Colon (tissue), 2 donors: ENCODE results near the gene ARAP3.
"Not testable (repeated sequence)": the region's sequence is repeated elsewhere in the genome, so short reads cannot be mapped to it uniquely, and the experiment has no call there.

Experiments
- FAIRE-seq: peaks from 2 replicates; lab custom pipeline; 2012; peaks lifted over from hg19 to GRCh38; lab: Jason Lieb, UNC
- donor health status: control.
- donor health status: control.

The ARAP3 gene

DNA sequence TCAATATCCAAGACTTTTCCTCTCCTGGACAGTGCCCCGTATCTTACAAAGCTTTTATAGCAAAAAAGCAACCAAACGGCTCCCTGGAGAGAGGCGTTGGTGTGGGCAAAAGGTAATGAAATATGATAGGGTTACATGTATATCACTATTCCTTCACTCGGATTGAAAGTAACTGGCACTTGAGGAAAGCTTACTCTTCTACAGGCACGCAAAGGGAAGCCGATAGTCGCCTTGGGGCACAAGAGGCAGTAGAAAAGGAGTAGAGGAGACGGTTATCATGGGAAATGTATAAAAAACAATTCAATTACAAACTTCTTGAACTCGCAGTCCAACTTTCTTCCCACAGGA is 64.4 kb downstream of the ARAP3 start:
- no peak for FAIRE-seq

DNA sequence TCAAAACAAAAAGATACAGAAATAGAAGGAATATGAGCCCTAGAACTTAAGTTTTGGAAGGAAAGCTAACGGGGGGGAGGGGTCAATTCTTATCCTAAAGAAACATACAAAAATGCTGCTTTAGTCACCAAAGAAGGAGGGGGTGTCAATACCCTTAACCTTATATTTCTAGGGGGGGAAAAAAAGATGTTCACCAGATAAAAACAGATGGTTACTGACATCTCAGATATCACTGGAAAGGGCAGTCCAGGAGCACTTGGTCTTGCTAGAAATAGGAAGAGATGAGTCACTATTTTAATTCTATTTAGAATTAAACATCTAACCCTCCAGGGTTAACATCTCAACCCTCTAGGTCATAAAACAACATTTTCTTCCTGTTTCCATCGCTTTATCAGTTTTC is 64.9 kb downstream of the ARAP3 start:
- FAIRE-seq: no peak

DNA sequence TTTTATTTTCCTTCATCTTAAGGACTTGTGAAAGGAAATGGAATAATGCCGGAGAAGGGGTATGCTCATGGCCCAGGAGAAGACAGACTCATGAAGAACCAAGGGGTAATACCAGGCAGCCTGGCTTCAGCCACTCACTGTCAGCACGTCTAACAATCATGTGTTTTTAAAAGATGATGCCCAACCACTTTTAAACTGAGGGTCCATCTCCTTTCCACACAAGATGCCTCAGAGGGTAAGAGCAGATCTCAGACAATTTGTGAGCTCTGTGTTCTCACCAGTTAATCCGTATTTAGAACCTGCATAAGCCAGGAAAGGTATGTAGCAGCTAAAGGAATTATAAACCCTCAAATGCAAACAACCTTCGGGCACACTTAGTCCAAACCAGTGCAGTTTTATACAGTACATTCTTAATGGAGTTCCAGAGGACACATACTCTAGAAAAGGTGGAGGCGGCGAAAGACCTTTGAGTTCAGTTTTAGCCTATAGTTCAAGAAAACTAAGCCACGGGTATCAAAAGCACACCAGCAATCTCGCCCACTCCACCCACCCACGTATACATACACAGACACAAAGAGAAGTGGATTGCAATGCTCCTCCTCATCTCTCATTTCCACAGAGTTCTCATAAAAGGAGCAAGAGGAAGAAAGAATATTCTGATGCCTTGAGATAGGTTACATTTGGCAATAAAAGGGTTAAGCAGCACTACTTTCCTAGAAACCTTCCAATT is 65.9 kb downstream of the ARAP3 start:
- no peak for FAIRE-seq

GRCh38 chr5:141613344-141613743 is 68.7 kb downstream of the ARAP3 start:
- FAIRE-seq: no peak

- FAIRE-seq: no peak
Measured at GRCh38 chr5:141611289-141611688, 70.7 kb downstream of the ARAP3 start.

DNA sequence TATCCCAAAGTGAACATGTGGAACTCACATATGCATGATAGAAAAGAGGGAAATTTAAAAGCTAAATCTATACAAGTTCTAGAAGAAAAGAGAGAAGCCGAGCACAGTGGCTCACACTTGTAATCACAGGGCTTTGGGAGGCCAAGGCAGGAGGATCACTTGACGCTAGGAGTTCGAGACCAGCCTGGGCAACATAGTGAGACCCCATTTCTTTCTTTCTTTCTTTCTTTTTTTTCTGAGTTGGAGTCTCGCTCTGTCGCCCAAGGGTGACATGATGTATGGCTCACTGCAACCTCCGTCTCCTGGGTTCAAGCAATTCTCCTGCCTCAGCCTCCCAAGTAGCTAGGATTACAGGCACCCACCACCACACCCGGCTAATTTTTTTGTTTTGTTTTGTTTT is 72.1 kb downstream of the ARAP3 start:
- not testable (repeated sequence) for FAIRE-seq

DNA sequence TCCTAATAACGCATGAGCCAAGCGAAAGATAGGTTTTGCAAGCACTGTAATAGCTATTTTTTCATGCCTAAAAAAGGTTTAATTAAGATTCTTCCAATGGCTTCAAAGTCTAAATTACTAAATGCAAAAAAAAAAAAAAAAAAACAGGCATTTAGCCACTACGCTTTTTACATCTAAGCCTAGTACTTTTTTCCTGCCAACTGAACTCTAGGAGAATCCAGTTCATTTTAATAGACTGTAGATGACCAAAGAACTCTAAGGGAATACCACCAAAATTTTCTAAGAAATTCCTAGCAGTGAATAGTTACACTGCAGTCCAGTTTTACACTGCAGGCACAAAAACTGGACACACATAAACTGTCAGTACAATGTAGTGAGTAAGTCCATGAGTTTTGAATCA is 73.0 kb downstream of the ARAP3 start:
- no peak for FAIRE-seq

GRCh38 chr5:141608557-141608956 is 73.5 kb downstream of the ARAP3 start:
- FAIRE-seq: no peak

- FAIRE-seq: no peak
Measured at GRCh38 chr5:141608046-141608445, 74.0 kb downstream of the ARAP3 start.

DNA sequence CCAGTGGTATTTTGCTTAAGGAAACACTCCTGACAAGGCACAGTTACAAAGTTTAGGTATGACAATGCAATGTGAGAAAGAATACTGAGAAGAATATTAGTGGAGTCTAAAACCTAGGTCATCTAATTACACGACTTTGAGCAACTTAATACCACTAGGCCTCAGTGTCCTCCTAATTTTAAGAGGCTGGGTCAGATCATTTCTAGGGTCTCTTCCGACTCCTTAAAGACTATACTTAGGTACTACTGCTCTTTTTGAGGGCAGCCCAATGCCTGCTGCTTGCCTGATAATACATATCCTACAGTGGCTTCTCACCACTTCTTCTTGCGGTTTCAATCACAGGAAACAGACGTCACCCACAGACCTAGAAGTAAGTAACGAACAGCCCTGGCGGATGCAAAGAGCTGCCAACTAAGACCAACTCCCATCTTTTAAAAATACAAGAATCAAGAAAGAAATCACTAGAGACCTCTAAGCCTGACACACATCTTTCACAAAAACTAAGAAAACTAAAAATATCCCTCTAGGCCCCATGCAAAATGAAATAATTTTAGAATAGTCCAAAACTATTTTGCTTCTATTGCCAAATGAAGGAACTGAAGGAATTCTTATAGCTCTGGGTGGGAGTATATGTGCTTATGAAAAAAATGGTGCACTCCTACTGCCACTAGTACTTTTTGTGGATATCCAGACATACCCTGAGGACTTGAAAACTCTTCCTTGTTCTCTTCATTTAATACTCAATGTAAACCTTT is 76.3 kb downstream of the ARAP3 start:
- no peak for FAIRE-seq

- no peak for FAIRE-seq
Measured at GRCh38 chr5:141603923-141604717, 77.9 kb downstream of the ARAP3 start.
